Measurements from ENCODE around the gene PANK2.
A peak's percentile ranks its signal among the peaks of the same experiment; 100 is the strongest.

Gene PANK2

GRCh38 chr20:3930265-3931206 lies 41.3 kb downstream of the PANK2 start:
- DNase-seq (ENCODE audit: low spot score) (no peak), ATAC-seq (ENCODE audit: low read depth) (peak; percentile 3; the same call in 1 of the 3 replicates)
- Histone ChIP-seq H3K4me1 (ENCODE audit: insufficient read depth, poor library complexity, severe bottlenecking) (peaks cover 5% of the 10 kb centered on the region), H3K27ac (ENCODE audit: poor library complexity, severe bottlenecking) (no peak overlapping the region), H3K27me3 (ENCODE audit: insufficient read depth, poor library complexity, severe bottlenecking) (no peaks in the 10 kb centered on the region), H3K36me3 (ENCODE audit: low read depth) (peaks cover 31% of the 10 kb centered on the region), H3K9me3 (ENCODE audit: severe bottlenecking) (no peaks in the 10 kb centered on the region), H3K4me3 (ENCODE audit: severe bottlenecking) (no peak overlapping the region)
- TF ChIP-seq CTCF (IDR thresholded peaks at IDR 0.05; ENCODE audit: poor library complexity, severe bottlenecking), result no peak

- ATAC-seq (ENCODE audit: low read depth) (no peak), DNase-seq (ENCODE audit: low spot score) (no peak)
- Histone ChIP-seq H3K27ac (ENCODE audit: poor library complexity, severe bottlenecking) (no peak overlapping the region), H3K4me3 (ENCODE audit: severe bottlenecking) (no peak overlapping the region), H3K9me3 (ENCODE audit: severe bottlenecking) (no peaks in the 10 kb centered on the region), H3K36me3 (ENCODE audit: low read depth) (peaks cover 31% of the 10 kb centered on the region), H3K27me3 (ENCODE audit: insufficient read depth, poor library complexity, severe bottlenecking) (no peaks in the 10 kb centered on the region), H3K4me1 (ENCODE audit: insufficient read depth, poor library complexity, severe bottlenecking) (peaks cover 5% of the 10 kb centered on the region)
- no peak for TF ChIP-seq CTCF (IDR thresholded peaks at IDR 0.05; ENCODE audit: poor library complexity, severe bottlenecking)
Measured at GRCh38 chr20:3931664-3932063, 42.5 kb downstream of the PANK2 start.

- no peak overlapping the region for H3K4me3 ChIP-seq (ENCODE audit: severe bottlenecking)
- H3K27ac ChIP-seq (ENCODE audit: poor library complexity, severe bottlenecking), result no peak overlapping the region
- no peaks in the 10 kb centered on the region for H3K27me3 ChIP-seq (ENCODE audit: insufficient read depth, poor library complexity, severe bottlenecking)
- ATAC-seq (ENCODE audit: low read depth) (no peak), DNase-seq (ENCODE audit: low spot score) (no peak)
- H3K9me3 ChIP-seq (ENCODE audit: severe bottlenecking), result no peaks in the 10 kb centered on the region
- H3K36me3 ChIP-seq (ENCODE audit: low read depth), result peaks cover 31% of the 10 kb centered on the region
- TF ChIP-seq CTCF (IDR thresholded peaks at IDR 0.05; ENCODE audit: poor library complexity, severe bottlenecking), result no peak
- peaks cover 5% of the 10 kb centered on the region for H3K4me1 ChIP-seq (ENCODE audit: insufficient read depth, poor library complexity, severe bottlenecking)
Measured at GRCh38 chr20:3932277-3932676, 43.1 kb downstream of the PANK2 start.

GRCh38 chr20:3932681-3933080 lies 43.5 kb downstream of the PANK2 start:
- DNase-seq (ENCODE audit: low spot score), result no peak
- Histone ChIP-seq H3K4me1 (ENCODE audit: insufficient read depth, poor library complexity, severe bottlenecking) (peaks cover 5% of the 10 kb centered on the region), H3K27me3 (ENCODE audit: insufficient read depth, poor library complexity, severe bottlenecking) (no peaks in the 10 kb centered on the region), H3K36me3 (ENCODE audit: low read depth) (peaks cover 32% of the 10 kb centered on the region), H3K27ac (ENCODE audit: poor library complexity, severe bottlenecking) (no peak overlapping the region), H3K9me3 (ENCODE audit: severe bottlenecking) (no peaks in the 10 kb centered on the region), H3K4me3 (ENCODE audit: severe bottlenecking) (no peak overlapping the region)
- no peak for ATAC-seq (ENCODE audit: low read depth)
- TF ChIP-seq CTCF (IDR thresholded peaks at IDR 0.05; ENCODE audit: poor library complexity, severe bottlenecking), result no peak

GRCh38 chr20:3933218-3933617 lies 44.0 kb downstream of the PANK2 start:
- no peak for DNase-seq (ENCODE audit: low spot score)
- Histone ChIP-seq H3K27me3 (ENCODE audit: insufficient read depth, poor library complexity, severe bottlenecking) (no peaks in the 10 kb centered on the region), H3K36me3 (ENCODE audit: low read depth) (peaks cover 38% of the 10 kb centered on the region), H3K4me1 (ENCODE audit: insufficient read depth, poor library complexity, severe bottlenecking) (no peaks in the 10 kb centered on the region), H3K27ac (ENCODE audit: poor library complexity, severe bottlenecking) (no peak overlapping the region), H3K9me3 (ENCODE audit: severe bottlenecking) (no peaks in the 10 kb centered on the region), H3K4me3 (ENCODE audit: severe bottlenecking) (no peak overlapping the region)
- TF ChIP-seq CTCF (IDR thresholded peaks at IDR 0.05; ENCODE audit: poor library complexity, severe bottlenecking), result no peak
- no peak for ATAC-seq (ENCODE audit: low read depth)
